ENCODE measurements around the gene PPP1R17.
A peak's percentile ranks its signal among the peaks of the same experiment; 100 is the strongest.

PPP1R17 gene

DNA sequence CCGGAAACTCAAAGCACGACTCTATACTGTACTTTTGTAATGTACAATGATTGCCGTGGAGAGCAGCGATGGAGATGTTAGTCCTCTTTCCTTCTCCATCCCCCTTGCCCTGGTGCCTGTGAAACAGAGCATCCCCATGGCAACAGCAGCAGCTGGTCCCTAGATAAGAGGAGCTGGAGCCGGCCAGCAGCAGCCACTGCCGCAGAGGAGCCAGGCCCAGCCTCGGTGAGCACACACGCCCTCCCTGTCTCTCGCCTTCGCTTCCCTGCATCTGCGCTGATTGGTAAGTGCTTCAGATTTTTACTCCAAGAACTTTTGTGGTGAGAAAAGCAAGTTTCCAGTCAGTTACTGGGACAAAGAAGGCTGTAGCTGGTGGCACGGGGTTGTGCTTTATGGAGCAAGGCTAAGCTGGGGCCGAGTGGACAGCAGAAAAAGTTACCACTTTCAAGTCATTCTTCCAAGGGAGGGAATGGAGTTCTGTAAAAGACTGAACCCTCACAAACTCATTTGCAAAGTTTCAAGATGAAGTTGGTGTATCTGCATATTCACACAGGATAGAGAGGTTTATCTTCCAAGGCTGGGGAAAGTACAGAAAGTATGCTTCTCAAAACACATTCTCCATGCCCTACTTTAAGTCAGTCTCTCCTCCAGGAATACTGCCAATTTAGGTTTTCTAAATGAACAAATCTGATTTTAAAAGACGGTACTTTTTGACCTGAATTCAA lies at the start of gene PPP1R17:
Gene PPP1R17, plus strand, starts transcription at position 192 of the 725 bp plus-strand sequence. CDS start 5,227 bp downstream, outside the sequence.
- DNase-seq: peak; percentile 9

DNA sequence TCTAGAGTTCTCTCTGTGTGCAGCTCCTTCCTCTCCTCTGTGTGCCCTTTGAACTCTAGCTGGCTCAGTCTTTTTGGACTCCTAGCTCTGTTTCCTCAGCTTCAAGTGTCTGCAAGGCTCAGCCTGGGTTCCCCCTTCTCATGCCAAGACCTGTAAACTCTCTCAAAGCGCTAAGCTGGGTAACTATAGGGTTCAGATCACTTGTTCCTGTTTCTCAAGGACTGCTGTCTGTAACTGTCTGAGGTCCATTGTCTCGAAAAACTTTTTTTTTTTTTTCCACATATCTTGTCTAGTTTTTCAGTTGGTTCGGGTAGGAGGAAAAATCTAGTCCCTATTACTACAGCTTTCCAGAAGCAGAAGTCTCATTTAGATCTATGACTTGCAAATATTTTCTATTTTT lies 46.6 kb upstream of the PPP1R17 start:
- DNase-seq: no peak

DNA sequence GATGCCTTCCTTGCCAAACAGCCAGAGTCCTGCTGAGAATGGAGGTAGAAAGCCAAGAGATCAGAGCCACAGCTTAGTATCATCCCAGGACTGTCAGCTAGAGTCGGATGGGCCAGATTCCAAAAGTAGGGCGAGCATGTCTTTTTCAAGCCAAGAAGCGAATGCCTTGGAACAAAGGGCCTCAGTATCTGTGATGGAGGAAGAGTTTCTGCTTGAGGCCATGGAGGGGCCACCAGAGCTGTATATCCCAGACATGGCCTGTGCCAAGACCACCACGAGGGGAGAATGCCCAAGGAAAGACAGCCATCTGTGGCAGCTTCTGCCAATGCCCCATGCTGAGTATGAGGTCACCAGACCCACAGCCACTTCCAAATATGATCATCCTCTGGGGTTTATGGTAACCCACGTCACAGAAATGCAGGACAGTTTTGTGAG lies 44.3 kb upstream of the PPP1R17 start:
- DNase-seq: no peak

DNA sequence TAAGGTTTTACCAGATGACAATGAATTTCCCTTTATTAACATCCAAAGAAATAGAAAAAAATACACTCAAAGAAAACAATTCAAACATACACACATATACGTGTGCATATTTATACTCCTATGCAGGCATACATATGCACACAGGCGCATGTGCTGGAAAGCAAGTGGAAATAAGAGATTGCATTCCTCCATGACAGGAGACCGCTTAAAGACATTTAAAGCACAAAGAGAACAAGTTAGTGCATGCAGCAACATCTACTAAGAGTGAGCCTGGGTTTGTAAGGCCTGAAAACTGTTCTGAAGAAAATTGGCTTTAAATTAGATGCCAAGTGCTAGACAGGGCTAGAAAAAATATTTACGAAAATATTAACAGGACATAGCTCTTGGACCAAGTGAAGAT lies 40.1 kb upstream of the PPP1R17 start:
- no peak for DNase-seq

DNA sequence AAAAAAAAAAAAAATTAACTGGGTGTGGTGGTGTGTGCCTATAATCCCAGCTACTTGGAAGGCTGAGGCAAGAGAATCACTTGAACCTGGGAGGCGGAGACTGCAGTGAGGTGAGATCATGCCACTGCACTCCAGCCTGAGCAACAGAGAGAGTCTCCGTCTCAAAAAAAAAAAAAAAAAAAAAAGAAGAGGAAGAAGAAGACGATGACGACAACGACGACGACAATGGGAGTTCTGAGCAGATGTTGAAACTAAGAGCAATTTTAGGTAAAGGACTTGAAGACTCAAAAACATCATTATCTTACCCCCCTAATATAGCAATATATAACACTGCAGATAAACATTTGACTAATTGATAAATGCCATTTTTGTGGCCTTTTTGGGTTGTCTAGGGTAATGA lies 39.5 kb upstream of the PPP1R17 start:
- DNase-seq: no peak

DNA sequence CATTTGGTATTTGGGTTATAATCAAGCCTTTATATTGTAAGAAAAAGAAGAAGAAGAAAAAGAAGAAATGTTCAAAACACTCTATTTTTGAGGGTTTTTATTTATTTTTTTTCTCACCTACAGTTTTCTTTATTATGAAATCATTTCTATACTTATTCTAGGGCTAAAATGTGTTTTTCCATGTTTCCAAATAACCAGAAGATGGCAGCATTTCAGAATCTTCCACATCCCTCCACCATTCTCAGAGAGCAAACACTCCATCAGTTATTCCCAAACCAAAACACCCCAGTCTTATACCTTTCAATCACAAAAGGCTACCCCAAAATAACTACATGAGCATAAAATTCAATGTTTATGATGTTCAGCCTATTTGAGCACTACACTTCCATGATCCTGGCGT lies 38.7 kb upstream of the PPP1R17 start:
- DNase-seq: no peak

DNA sequence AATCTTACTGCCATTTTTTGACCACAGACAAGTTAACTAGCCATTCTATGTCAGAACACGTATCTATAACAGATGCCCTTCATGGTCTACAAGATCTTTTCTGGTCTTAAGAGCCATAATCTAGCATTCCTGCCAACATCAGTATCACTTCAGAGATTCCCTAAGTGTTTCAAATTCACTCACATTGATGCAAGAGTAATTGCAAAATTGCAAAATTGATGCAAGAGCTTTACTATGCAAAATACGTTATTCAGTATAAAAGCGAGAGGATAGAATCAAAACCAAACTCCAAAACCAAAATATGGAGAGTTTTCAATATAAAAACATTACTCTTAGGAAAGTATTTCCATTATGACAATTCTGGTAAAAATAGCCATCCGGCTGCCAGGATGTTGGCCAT lies 38.1 kb upstream of the PPP1R17 start:
- DNase-seq: no peak

DNA sequence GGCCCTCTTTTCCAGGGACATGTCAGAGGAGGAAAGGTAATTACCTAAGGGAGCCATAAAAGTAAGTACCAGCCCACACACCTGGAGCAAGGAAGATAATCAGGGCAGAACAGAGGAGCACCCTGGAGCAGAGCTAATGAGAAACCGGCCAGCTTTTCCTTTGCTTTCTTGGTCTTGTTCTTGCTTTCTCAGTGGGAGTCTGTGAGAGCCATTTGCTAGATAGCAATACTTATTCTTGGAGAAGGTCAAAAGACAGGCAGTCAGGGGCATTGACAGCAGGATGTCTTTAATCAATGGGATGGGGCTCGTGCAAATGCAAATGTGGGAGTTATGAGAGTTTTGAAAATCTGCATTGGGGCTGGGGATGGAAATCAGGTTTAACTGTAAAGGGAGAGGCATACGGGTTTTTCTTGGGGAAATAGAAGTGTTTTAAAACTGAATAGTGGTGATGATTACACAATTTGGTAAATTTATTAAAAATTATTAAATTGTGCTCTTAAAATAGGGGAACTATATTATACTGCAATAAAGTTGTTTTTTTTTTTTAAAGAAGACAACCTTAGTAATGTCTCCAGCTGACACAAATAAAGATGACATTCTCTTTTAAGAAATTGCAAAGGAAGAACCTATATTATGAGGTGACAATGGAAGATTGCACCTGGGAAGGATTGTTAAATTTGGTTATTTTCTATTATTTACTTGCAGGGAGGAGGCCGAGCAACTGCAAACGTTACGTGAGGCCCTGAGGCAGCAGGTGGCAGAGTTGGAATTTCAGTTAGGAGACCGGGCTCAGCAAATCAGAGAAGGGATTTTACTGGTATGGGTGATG lies 35.6 kb upstream of the PPP1R17 start:
- DNase-seq: no peak

DNA sequence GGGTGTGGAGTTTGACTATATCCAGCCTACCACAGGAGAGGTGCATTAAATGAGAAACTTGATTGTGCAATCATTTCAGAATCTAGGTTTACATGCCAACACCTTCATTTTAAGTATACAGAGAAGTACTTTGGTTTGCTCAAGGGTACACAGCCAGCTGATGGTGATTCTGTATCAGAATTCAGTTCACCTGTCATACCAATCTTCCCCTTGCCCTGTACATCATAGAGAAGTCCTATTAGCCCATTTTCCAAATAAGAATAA lies 35.0 kb upstream of the PPP1R17 start:
- no peak for DNase-seq

DNA sequence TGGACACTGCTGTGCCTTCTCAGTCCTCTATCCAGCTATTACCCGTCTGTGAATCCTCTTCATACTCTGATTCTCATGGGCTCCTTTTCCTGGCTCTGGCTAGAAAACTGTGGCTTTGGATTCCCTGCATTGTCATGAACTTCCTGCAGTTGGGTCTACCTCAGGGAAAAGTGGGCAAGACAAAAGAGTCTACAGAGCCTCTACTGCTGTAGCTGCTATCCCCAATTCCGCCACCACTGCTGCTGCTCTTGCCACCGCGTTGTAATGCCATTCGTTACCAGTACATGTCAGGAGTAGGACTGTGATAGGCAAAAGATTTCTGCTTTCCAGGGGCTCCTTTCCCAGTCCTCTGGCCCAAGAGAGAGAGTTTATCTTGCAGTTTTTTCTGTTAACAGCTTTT lies 23.9 kb upstream of the PPP1R17 start:
- no peak for DNase-seq

DNA sequence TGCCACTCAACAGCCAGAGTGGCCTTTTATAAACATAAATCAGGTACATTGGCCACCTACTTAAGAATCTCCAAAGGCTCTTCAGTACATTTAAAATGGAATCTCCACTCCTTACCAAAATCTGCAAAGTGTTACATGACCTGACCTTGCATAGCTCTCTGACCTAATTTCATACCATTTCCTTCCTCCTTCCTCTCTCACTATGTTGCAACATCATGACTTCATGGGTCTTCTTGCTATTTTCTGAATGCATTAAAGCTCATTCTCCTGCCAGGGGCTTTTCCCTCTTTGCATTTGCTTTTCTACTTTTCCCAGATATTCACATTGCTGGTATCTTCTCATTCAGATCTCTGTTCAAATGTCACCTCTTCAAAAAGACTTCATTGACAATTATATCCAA lies 22.1 kb upstream of the PPP1R17 start:
- DNase-seq: no peak

DNA sequence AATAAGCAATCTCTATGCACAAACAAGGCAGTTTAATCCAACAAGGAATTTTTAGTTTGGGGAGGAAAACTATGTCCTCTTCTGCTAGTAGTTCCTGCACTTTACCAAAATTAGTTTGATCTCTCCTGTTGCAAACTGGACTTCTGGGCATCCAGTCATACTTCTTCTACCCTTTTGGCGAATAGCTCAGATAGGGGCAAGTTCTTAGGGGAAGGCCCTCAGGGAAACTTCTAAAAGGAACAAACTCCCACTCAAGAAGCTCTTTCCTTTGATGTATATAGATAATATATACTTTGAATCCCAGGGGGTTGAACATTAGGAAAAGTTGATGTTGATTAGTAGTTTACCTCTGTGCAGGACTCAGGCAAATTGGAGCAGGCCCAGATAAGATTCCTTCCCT lies 21.5 kb upstream of the PPP1R17 start:
- no peak for DNase-seq

DNA sequence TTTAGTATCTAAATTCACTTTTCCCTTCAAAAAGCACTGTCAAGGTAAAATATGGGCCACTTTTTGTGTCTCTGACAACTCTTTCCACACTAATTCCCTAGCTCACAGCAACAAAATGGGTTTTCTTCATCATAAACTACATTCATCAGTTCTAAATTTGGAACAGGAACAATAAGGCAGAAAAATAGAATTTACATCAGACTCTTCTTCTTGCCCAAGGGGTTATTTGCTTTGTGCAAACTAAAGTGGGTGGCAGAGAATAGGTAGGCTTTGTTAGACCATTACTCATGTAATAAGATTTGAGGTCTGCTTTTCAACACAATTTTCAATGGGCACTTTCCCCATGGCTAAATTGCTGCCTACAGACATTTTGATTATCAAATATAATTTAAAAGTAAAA lies 17.6 kb upstream of the PPP1R17 start:
- no peak for DNase-seq

DNA sequence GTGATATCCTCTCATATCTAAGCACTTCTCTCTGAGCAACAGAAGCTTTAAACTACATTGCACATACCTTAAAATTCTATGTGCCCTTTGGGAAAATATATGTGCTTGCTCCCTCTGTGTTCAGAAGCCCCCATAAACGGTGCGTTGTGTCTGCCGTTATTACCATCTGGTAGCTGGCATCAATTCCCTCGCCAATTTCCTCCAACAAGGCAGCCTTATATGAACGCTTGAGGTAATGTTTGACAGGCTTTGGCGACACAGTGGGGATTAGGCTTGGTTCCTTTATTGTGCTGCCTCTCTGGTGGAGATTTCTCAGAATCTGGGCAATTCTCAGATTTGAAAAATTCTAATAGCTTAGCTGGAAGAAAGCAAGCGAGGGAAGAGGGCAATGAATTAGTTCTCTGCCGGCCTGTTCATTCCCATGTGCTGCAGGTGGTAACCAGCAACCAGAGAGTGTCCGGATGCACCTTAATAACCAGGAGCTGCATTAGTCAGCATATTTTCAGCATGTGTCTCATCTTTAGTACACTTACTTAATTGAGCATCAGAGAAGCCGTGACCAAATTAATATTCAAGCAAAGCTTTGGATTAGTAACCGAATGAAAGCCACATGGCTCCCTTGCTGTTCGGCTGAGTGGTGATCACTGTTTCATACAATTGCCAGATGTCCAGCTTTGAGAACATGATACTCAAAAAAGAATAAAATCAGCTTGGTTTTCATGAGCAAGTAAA lies 7.3 kb upstream of the PPP1R17 start:
- DNase-seq: no peak

DNA sequence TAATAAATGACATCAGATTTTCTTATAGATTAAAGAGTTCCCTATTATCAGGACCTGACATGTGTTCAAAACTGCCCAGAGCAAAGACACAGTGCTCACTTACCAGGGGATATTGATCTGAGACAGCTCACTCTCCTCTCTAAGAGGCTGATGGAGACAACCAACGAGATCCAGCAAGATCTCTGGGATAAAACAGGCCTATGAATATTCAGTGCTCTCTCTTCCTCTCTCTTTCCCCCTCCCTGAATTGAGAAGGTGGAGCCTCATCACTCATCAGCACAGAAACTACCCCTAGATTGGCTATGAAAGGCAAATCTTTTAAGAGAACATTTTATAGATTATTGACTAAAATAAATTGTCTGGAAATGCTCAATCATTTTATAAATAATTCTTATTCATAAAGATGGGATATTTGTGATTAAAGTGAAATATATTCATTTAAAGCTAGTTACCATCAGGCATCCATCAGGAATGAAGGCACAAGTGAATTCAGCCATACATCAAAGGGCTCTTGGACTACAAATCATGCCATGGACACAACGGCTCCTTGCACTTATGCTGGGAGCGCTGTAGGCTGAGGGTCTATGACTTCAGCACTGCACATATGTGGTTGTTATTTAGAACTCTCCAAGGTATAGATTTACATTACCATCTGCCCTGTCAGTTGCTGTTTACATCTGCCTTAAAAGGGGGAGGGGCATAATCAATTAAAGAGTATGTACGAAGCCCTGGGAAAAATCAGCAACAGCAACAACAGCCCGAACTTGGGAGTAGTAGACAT lies 3.4 kb upstream of the PPP1R17 start:
- DNase-seq: no peak

DNA sequence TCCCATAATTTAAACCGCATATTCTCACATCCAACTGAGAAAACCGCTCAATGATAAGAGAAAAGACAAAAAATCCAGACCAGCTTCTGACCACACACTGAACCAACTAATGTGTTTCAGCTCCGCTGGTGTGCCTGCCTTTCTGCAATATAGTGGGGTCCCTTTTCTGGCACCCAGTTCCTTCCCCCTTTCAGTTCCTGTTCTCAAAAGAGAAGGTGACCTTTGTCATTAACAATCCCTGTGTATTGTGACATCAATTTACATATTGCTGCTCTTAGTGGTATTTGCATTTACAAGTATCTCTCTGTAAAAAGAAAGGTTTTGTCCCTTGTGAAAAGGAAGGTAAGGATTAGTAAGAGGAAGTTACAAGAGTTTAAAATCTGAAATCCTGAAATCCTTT lies 1.4 kb downstream of the PPP1R17 start:
- DNase-seq: no peak

DNA sequence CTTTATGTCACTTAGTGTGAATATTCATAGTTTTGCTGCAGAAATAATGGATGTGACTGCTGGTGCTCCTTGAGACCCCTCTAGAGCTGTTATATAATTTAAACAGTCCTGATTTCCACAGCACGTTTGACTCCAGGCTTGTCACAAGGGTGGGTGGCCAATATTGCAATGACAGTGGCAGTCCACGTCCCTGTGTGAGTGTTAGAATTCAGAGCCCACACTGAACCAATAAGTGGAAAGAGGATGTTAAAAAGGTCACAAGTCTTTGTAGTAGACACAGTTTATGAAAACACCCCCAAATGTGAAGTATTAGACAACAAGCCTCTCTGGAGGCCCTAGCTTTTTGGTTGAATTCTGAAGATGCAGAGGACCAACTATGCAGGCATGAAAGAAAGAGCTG lies 2.0 kb downstream of the PPP1R17 start:
- DNase-seq: no peak

DNA sequence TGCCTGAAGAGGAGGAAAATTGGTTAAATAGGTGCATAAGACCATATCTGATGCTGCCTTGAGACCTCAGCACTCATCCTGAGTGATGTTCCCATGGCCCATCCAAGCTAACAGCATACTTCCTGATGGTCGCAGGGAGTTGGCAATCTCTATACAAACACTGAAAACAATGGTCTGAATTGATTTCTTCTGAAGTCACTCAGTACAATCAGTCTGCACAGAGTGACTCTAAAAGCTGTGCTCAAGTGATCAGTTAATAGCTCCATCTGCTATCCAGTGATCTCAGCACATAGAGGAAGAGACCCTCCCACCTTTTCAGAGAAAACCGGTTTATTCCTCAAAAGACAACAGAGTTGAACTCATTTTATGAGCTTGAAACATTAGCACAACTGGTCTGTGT lies 3.9 kb downstream of the PPP1R17 start:
- no peak for DNase-seq

DNA sequence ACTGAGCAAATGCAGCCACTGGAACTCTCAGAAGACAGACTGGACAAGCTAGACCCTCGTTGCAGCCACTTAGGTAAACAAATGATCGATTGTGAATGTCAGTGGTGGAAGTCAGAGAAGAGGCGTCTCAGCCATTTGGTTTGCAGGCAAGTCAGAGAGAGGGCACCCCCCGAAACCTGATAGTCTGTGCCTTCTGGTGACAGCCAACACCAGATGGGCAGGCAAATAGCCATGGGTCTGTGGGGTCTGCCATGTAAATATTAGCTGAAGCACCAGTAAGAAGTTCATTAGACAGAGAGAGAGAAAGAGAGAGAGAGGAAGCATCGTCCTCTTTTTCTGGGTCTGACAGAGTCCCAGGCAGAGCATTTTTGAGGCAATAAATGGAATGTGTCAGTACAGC lies 5.4 kb downstream of the PPP1R17 start:
- DNase-seq: no peak

DNA sequence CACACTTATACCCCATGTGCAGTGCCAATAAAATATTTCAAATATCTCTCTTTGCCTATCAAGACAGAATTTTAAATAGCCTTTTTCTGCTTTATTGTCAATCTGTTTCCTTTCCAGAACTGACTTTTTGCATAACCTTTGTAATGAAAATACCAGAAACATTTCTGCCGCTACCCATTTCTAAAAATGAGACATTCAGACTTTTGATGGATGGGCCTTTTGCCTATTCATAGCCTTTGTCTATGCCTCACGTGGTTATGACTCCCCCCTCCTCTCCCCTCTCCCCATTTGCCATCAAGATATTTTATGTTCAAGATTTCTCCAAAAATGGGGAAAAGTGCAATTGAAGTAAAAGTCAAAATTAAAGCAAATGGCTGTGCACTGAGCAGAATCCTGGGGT lies 5.9 kb downstream of the PPP1R17 start:
- no peak for DNase-seq

DNA sequence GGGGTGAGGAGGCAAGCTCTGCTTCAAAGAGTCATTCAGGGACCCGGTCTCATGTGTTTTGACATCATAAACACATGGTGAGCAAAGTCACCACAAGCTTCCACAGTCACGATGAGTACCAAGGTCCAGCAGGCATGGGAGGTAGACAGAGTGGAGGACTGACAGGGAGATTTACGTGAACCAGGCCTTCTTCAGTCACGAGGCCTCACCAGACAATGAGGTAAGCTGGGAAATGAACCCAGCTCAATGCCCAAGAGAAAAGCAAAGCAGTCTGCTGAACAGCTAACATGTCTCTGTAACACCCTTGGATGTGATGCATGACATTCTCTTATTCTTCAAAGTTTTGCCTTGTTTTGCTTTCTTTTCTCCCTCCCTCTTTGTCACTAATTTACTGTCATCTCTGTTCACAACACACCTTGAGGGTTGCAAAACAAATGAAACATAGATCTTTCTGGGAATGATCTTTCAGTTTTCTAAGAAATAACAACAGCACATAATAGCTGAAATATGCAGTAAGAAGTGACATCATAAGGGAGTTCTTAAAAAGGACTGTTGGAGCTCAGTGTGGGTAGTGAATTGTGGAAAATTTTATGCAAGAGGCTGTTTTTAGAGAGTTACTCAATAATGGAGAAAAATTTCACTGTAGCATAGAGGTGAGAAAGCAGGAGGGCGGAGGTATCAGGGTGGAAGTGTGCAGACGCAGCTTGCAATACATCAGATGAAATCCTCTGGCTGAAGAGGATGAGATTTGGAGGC lies 9.0 kb downstream of the PPP1R17 start:
- DNase-seq: no peak

DNA sequence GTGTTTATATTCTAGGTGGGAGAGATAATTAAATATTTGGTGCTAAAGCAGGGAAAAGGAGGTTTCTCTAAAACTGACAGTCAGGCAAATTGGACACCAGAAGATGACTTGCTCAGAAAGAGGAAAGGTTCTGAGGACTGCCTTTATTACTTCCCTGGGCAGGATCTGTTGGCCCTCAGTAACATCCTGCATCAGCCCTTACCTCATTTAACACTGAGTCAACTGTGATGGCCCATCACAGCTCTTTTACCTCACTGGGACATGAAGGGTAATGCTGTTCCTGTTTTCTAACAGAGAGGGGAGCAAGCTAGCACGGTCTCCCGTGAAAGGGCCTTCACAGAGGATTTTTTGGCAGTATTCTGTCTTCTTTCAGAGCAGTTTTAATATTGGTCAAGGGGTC lies 12.0 kb downstream of the PPP1R17 start:
- no peak for DNase-seq

DNA sequence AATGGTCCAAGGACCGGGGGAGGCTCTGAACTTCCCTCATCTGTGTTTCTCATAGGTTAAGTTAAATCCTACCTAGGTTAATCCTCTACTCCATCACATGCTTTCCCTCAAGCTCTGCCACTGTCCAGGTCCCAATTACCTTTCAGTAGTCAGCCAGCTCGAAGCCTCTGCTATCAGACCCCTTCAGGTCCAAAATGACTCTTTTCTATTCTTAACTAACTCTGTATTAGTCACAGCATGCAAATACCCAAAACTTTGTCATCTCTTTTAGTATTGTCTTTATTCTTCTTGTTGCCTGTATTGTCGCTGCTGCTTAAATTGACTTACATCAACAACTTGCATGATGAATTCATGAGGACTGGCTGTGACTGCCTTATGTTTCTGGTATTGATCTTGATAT lies 15.3 kb downstream of the PPP1R17 start:
- no peak for DNase-seq

Data from NCI-H146 (cell line).